Measurements from ENCODE around the gene HPN. TPM values are rescaled to one million over a fixed set of nuclear protein-coding genes. Genes with fewer than 3 reads are reported as not detected.
"Not testable (repeated sequence)": the region's sequence is repeated elsewhere in the genome, so short reads cannot be mapped to it uniquely, and the experiment has no call there.

Gene HPN
- not detected for total RNA-seq

DNA sequence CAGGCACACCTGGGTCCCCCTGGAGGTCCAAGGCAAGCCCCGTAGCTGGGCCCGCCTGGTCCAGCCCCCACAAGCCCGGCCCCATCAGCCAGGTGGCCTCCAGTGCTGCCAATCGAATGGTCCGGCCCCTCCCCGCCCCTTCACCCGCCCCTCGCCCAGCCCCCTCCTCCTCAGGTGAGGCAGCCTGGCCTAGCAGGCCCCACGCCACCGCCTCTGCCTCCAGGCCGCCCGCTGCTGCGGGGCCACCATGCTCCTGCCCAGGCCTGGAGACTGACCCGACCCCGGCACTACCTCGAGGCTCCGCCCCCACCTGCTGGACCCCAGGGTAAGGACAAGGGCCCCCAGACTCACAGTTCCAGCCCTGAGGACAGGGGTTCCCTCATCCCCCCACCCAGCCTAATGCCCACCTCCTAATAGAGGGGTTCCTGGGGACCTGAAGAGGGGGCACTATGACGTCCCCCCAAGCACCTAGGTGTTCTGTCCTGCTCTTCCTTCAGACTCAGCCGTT is at the start of gene HPN:
TSS of gene HPN (plus strand) at position 174 of the 508 bp plus-strand sequence. CDS start 786 bp downstream, outside the sequence.
- POLR2A ChIA-PET, result no interaction called here

GRCh38 chr19:34992582-34992981 is 48.9 kb upstream of the HPN start:
- CTCF ChIA-PET, DNase-seq, H3K27ac Mint-ChIP-seq, H3K9me3 Mint-ChIP-seq, POLR2A ChIA-PET, H3K27me3 Mint-ChIP-seq: not testable (repeated sequence)
- Mint-ChIP-seq H3K4me3 (peak overlapping the region; percentile 30), H3K36me3 (ENCODE audit: low read depth) (peaks cover 11% of the 10 kb centered on the region), H3K4me1 (peaks cover 54% of the 10 kb centered on the region)

More for the DNA sequence above, at the start of gene HPN:
- Mint-ChIP-seq H3K9me3 (no peaks in the 10 kb centered on the region), H3K4me3 (no peak within 1 kb of the TSS), H3K27me3 (peaks cover 11% of the 10 kb centered on the region), H3K4me1 (peaks cover 26% of the 10 kb centered on the region), H3K36me3 (ENCODE audit: low read depth) (no peaks in the 10 kb centered on the region), H3K27ac (no peak within 1 kb of the TSS)
- DNase-seq, result no peak
- CTCF ChIA-PET, result no interaction called here

DNA sequence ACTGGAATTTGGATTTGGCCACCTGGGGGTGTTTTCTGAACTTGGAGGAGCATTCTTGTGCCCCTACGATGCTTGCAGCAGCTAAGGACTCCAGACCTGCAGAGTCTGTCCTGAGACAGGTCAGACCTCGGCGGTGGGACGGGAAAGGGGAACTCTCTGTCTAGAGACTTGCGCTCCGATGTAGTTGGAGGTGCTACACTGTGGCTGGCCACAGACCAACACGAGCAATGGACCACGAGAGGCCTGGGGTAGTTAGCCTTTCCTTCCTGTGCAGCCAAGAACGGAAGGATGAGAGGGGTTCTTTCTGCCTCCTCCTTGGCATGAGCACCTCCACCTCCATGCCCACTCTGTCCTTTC is 47.3 kb upstream of the HPN start:
- no peak overlapping the region for H3K4me3 Mint-ChIP-seq
- no peak for DNase-seq
- H3K36me3 Mint-ChIP-seq (ENCODE audit: low read depth), result peaks cover 11% of the 10 kb centered on the region
- H3K9me3 Mint-ChIP-seq, result peaks cover 2% of the 10 kb centered on the region
- H3K27ac Mint-ChIP-seq, result peak overlapping the region; percentile 33
- peaks cover 68% of the 10 kb centered on the region for H3K4me1 Mint-ChIP-seq
- POLR2A ChIA-PET, result interaction anchor here (0.7 kb wide), 1 partner anchor 1258 kb away, joined by 4 read pairs; no protein-coding TSS in a partner anchor
- CTCF ChIA-PET, result interaction anchor here (0.8 to 1.7 kb wide), 3 partner anchors 16 to 20 kb away, joined by 3 to 4 read pairs (median 3); no protein-coding TSS in a partner anchor
- no peaks in the 10 kb centered on the region for H3K27me3 Mint-ChIP-seq

GRCh38 chr19:34994643-34995541 is 46.6 kb upstream of the HPN start:
- no peak for DNase-seq
- Mint-ChIP-seq H3K27ac (peak overlapping the region; percentile 33), H3K27me3 (no peaks in the 10 kb centered on the region), H3K4me1 (peaks cover 71% of the 10 kb centered on the region), H3K36me3 (ENCODE audit: low read depth) (peaks cover 11% of the 10 kb centered on the region), H3K4me3 (no peak overlapping the region), H3K9me3 (peaks cover 2% of the 10 kb centered on the region)
- ChIA-PET CTCF (interaction anchor here (0.8 to 1.7 kb wide), 4 partner anchors 16 to 22 kb away, joined by 3 to 4 read pairs (median 4); no protein-coding TSS in a partner anchor), POLR2A (interaction anchor here (0.7 kb wide), 1 partner anchor 1258 kb away, joined by 4 read pairs; no protein-coding TSS in a partner anchor)

DNA sequence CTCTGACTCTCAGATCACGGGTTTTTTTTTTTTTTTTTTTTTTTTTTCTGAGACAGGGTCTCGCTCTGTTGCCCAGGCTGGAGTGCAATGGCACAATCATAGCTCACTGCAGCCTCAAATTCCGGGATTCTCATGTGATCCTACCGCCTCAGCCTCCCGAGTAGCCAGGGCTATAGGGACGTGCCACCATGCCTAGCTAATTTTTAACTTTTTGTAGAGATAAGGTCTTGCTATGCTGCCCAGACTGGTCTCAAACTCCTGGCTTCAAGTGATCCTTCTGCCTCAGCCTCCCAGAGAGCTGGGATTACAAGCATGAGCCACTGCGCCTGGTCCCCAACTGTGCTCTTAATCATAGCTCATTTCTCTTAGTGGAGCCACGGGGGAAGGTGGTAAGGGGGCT is 46.0 kb upstream of the HPN start:
- H3K27me3 Mint-ChIP-seq, result no peaks in the 10 kb centered on the region
- H3K36me3 Mint-ChIP-seq (ENCODE audit: low read depth), result peaks cover 9% of the 10 kb centered on the region
- ChIA-PET POLR2A (no interaction called here), CTCF (interaction anchor here (0.9 to 1.7 kb wide), 2 partner anchors 21 to 23 kb away, joined by 4 read pairs; no protein-coding TSS in a partner anchor)
- DNase-seq, result no peak
- peaks cover 66% of the 10 kb centered on the region for H3K4me1 Mint-ChIP-seq
- peaks cover 2% of the 10 kb centered on the region for H3K9me3 Mint-ChIP-seq
- peak overlapping the region; percentile 97 for H3K27ac Mint-ChIP-seq
- no peak overlapping the region for H3K4me3 Mint-ChIP-seq

- Mint-ChIP-seq H3K27me3 (no peaks in the 10 kb centered on the region), H3K4me3 (peak overlapping the region; percentile 62), H3K27ac (peak overlapping the region; percentile 97), H3K4me1 (peaks cover 63% of the 10 kb centered on the region), H3K9me3 (peaks cover under 1% of the 10 kb centered on the region), H3K36me3 (ENCODE audit: low read depth) (peaks cover 15% of the 10 kb centered on the region)
- CTCF ChIA-PET, result no interaction called here
- POLR2A ChIA-PET, result no interaction called here
- DNase-seq, result peak; percentile 42
Measured at GRCh38 chr19:34997071-34997617, 44.4 kb upstream of the HPN start.

DNA sequence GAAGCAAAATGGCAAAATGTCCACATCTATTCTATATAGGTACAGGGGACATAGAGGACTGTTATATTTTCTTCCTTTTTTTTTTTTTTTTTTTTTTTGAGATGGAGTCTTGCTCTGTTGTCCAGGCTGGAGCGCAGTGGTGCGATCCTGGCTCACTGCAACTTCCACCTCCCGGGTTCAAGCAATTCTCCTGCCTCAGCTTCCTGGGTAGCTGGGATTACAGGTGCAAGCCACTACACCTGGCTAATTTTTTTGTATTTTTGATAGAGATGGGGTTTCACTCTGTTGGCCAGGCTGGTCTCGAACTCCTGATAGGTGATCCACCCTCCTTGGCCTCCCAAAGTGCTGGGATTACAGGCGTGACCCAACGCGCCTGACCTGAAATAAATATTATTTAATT is 43.3 kb upstream of the HPN start:
- DNase-seq, POLR2A ChIA-PET, H3K9me3 Mint-ChIP-seq, CTCF ChIA-PET, H3K27me3 Mint-ChIP-seq: not testable (repeated sequence)
- Mint-ChIP-seq H3K27ac (peak overlapping the region; percentile 97), H3K36me3 (ENCODE audit: low read depth) (peaks cover 26% of the 10 kb centered on the region), H3K4me1 (peaks cover 66% of the 10 kb centered on the region), H3K4me3 (peak overlapping the region; percentile 62)

DNA sequence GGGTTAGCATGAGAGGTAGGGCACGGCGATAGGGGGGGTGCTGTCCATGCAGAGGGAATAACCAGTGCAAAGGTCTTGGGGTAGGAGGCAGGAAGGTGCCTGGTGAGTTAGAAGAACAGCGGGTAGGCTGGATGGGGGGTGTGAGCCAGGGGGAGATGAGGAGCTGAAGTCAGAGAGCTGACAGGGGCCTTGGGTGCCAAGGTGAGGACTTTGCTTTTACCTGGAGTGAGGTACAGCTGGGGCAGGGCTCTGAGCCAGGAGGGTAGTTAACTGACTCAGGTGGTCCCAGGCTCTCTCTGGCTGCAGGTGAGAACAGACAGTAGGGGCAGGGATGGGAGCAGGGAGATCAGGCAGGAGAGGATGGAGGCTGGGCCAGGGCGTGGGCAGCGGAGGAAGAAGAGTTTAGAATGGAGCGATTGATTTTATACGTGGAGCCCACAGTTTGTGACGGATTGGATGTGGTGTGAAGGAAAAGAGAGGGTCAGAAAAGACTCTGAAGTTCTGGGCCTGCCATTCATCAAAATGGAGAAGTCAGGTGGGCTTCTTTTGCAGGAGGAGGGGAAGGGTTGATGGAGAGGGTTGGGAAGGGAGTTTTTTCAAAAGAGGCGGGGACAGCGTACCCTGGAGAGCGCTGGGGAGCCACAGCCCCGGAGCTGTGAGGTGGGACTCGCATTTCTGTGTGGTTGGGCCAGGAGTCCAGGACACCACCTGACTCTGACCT is 42.6 kb upstream of the HPN start:
- no peak for DNase-seq

GRCh38 chr19:34999498-35000337 is 41.8 kb upstream of the HPN start, which contains the start of gene GRAMD1A:
Gene GRAMD1A, plus strand, starts transcription at chr19:35000323. Its CDS starts 156 bp downstream, at chr19:35000479.
- H3K27ac Mint-ChIP-seq, result peak within 1 kb of the TSS; percentile 98
- peak within 1 kb of the TSS; percentile 94 for H3K4me3 Mint-ChIP-seq
- H3K9me3 Mint-ChIP-seq, result no peaks in the 10 kb centered on the region
- H3K36me3 Mint-ChIP-seq (ENCODE audit: low read depth), result peaks cover 28% of the 10 kb centered on the region
- no peaks in the 10 kb centered on the region for H3K27me3 Mint-ChIP-seq
- POLR2A ChIA-PET, result interaction anchor here (1.2 kb wide), 1 partner anchor 10 kb away, joined by 3 read pairs; no protein-coding TSS in a partner anchor
- CTCF ChIA-PET, result interaction anchor here (2.7 to 4.4 kb wide), 2 partner anchors 14 to 26 kb away, joined by 14 to 18 read pairs; no protein-coding TSS in a partner anchor
- DNase-seq, result peak; percentile 75
- H3K4me1 Mint-ChIP-seq, result peaks cover 72% of the 10 kb centered on the region

More for the DNA sequence above, 42.6 kb upstream of the HPN start:
- CTCF ChIA-PET, result no interaction called here
- Mint-ChIP-seq H3K36me3 (ENCODE audit: low read depth) (peaks cover 26% of the 10 kb centered on the region), H3K9me3 (no peaks in the 10 kb centered on the region), H3K27me3 (no peaks in the 10 kb centered on the region), H3K4me1 (peaks cover 69% of the 10 kb centered on the region), H3K4me3 (peak overlapping the region; percentile 88), H3K27ac (peak overlapping the region; percentile 97)
- POLR2A ChIA-PET, result no interaction called here

DNA sequence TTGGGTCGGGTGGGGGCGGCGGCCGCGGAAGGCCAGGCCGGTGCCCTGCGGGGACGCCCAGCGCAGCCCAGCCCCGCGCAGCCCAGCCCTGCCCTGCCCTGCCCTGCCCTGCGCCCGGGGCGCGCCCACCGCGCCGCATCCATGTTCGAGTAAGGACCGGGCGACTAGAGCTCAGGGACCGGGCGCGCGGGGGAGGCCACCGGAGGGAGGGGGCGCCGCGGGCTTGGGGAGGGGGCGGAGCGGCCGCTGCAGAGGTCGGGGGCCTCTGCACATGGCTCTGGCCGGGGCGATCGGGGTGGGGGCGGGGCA is 41.2 kb upstream of the HPN start:
- Mint-ChIP-seq H3K27me3 (no peaks in the 10 kb centered on the region), H3K36me3 (ENCODE audit: low read depth) (peaks cover 28% of the 10 kb centered on the region), H3K9me3 (no peaks in the 10 kb centered on the region), H3K4me3 (peak overlapping the region; percentile 94), H3K27ac (no peak overlapping the region), H3K4me1 (peaks cover 74% of the 10 kb centered on the region)
- no peak for DNase-seq
- ChIA-PET CTCF (interaction anchor here (2.7 to 4.4 kb wide), 2 partner anchors 13 to 27 kb away, joined by 14 to 18 read pairs; no protein-coding TSS in a partner anchor), POLR2A (interaction anchor here (1.2 kb wide), 1 partner anchor 10 kb away, joined by 3 read pairs; no protein-coding TSS in a partner anchor)

DNA sequence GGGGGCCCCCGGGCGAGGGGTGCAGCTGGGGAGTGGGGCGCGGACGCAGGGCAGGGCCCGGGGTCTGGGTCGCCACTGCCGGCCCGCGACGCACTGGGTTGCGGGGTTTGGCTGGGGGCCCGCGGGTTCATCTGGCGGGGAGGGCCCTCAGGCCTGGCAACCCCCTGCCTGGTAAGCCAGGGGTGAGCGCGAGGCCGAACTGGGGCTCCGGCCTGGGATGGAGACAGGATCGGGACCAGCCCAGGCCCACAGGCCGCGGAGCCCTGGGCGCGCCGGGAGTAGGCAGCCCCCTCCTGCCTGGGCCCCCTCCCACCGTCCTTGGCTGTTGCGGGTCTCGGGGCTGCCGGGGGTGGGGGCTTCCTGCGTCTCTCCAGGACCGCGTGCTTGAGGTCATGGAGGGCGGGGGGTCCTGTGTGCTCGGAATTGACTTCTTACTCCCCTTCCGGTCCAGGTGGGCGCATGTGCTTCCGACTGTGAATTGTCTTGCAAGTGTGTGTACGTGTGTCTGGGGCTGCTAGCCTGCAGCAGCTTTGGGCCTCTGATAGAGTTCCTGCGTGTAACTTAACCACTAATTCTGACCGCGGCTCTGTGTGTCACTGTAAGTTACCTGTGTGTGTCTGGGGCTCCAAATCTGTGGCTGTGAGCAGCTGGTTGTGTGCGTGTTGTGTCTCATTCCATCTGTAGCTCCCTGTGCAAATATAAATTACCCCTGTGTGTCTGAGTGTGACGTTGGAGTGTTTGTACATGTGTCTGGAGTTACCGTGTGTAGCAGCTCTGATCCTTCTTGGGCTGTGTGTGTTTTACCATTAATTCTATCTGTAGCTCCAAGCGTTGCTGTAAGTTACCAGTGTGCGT is 40.6 kb upstream of the HPN start:
- H3K4me1 Mint-ChIP-seq, result peaks cover 75% of the 10 kb centered on the region
- no peaks in the 10 kb centered on the region for H3K27me3 Mint-ChIP-seq
- CTCF ChIA-PET, result interaction anchor here (0.6 to 4.4 kb wide), 5 partner anchors 12 to 89 kb away, joined by 3 to 18 read pairs (median 7); no protein-coding TSS in a partner anchor
- H3K9me3 Mint-ChIP-seq, result no peaks in the 10 kb centered on the region
- H3K4me3 Mint-ChIP-seq, result peak overlapping the region; percentile 94
- POLR2A ChIA-PET, result interaction anchor here (1.2 kb wide), 1 partner anchor 11 kb away, joined by 3 read pairs; no protein-coding TSS in a partner anchor
- peak overlapping the region; percentile 98 for H3K27ac Mint-ChIP-seq
- DNase-seq, result peak; percentile 66
- peaks cover 31% of the 10 kb centered on the region for H3K36me3 Mint-ChIP-seq (ENCODE audit: low read depth)

Data from activated CD4-positive, alpha-beta T cell treated with anti-CD3 and anti-CD28 coated beads, Interleukin-2, amount 10 ng/mL, durations not matched to agents 7 days and 5 days (primary cell).